HepG2 (cell line): ENCODE measurements around the gene R3HDM4. TPM values are rescaled to one million over a fixed set of nuclear protein-coding genes. Genes with fewer than 3 reads are reported as not detected.
A peak's percentile ranks its signal among the peaks of the same experiment; 100 is the strongest.

ENCODE experiments used
- ARHGAP35 ChIP-seq: sonication (generic); formaldehyde crosslinking; IDR thresholded peaks from 2 replicates; pipeline ENCODE4 v1.9.0; 2022; ENCODE audit warnings: mild to moderate bottlenecking, inconsistent platforms, moderate library complexity, missing genetic modification reagents, borderline replicate concordance
- FOSL2 ChIP-seq: sonication (generic); formaldehyde crosslinking; IDR thresholded peaks from 2 replicates; pipeline ENCODE4 v1.4.0; 2020; ENCODE audit warnings: missing genetic modification reagents
- FOXP4 ChIP-seq: sonication (generic); formaldehyde crosslinking; IDR thresholded peaks from 2 replicates; pipeline ENCODE4 v1.4.0; 2020; ENCODE audit warnings: missing genetic modification reagents
- MED1 ChIP-seq: sonication (generic); formaldehyde crosslinking; IDR thresholded peaks from 2 replicates; pipeline ENCODE4 v1.4.0; 2020; ENCODE audit warnings: missing genetic modification reagents
- MXD1 ChIP-seq: sonication (generic); formaldehyde crosslinking; IDR thresholded peaks from 2 replicates; pipeline ENCODE4 v1.4.0; 2020; ENCODE audit warnings: mild to moderate bottlenecking, missing genetic modification reagents
- MZF1 ChIP-seq: sonication (generic); formaldehyde crosslinking; IDR thresholded peaks from 2 replicates; pipeline ENCODE4 v1.8.1; 2023; ENCODE audit warnings: mild to moderate bottlenecking, missing genetic modification reagents, borderline replicate concordance
- PTBP1 ChIP-seq: fragments of 200-400 bp; formaldehyde crosslinking; IDR thresholded peaks from 2 replicates; pipeline ENCODE4 v1.6.1; 2018; ENCODE audit warnings: low read length, low read depth; ENCODE audit not compliant: poor library complexity, severe bottlenecking
- RARA ChIP-seq: IDR thresholded peaks from 2 replicates; pipeline ENCODE4 v1.6.1; 2016; ENCODE audit warnings: missing genetic modification reagents, missing compliant biosample characterization
- USF2 ChIP-seq, 2 experiments: sonication (generic) in 1 of 2; formaldehyde crosslinking in 1 of 2; IDR thresholded peaks; 2 replicates each; pipeline versions ENCODE4 v1.5.1 to v1.6.1; 2011 to 2020; ENCODE audit warnings: borderline replicate concordance in 1 of 2, low read depth in 1 of 2, low read length in 1 of 2, mild to moderate bottlenecking in 1 of 2, missing genetic modification reagents in 1 of 2, moderate library complexity in 1 of 2
- ZC3H4 ChIP-seq: sonication (generic); formaldehyde crosslinking; IDR thresholded peaks from 2 replicates; pipeline ENCODE4 v1.4.0; 2020; ENCODE audit warnings: missing genetic modification reagents, borderline replicate concordance
- ZFY ChIP-seq: sonication (generic); formaldehyde crosslinking; IDR thresholded peaks from 2 replicates; pipeline ENCODE4 v1.4.0; 2020; ENCODE audit warnings: missing genetic modification reagents
- ZNF460 ChIP-seq: sonication (generic); formaldehyde crosslinking; IDR thresholded peaks from 2 replicates; pipeline ENCODE4 v1.5.1; 2020; ENCODE audit warnings: missing genetic modification reagents, mild to moderate bottlenecking, borderline replicate concordance
- ZNF589 ChIP-seq: sonication (generic); formaldehyde crosslinking; conservative IDR thresholded peaks from 2 replicates; pipeline ENCODE4 v1.8.0; 2022; ENCODE audit warnings: mild to moderate bottlenecking, moderate library complexity, missing genetic modification reagents
- ZNF616 ChIP-seq: sonication (generic); formaldehyde crosslinking; IDR thresholded peaks from 2 replicates; pipeline ENCODE4 v1.5.0; 2020; ENCODE audit warnings: low read depth, mild to moderate bottlenecking, missing genetic modification reagents
- ZXDC ChIP-seq: sonication (generic); formaldehyde crosslinking; IDR thresholded peaks from 2 replicates; pipeline ENCODE4 v1.5.0; 2020; ENCODE audit warnings: mild to moderate bottlenecking, missing genetic modification reagents
- polyA plus RNA-seq, 8 experiments: library from polyadenylated mRNA; depleted of rRNA in 3 of 8; stranded (reverse) in 7 of 8; unstranded in 1 of 8; fragments of >200 nt; fragmentation: Illumina TruSeq in 4 of 8; extraction: Trizol in 4 of 8; gene quantifications; 2 replicates each; pipeline versions ENCODE4 v1.2.1 to v1.2.3, GENCODE V29; 2011 to 2016; ENCODE audit warnings: low read depth in 4 of 8, missing spikeins in 1 of 8, mixed read lengths in 1 of 8; ENCODE audit not compliant: insufficient read depth in 1 of 8
- total RNA-seq, 5 experiments: library from RNA; depleted of rRNA; stranded (reverse); fragments of >200 nt; fragmentation: Illumina TruSeq; extraction: Trizol; gene quantifications; 2 replicates each; pipeline ENCODE4 v1.2.3, GENCODE V29; 2016; ENCODE audit warnings: low read depth in 1 of 5
- TF ChIP-seq, protein P1 (sequence below): sonication (generic); formaldehyde crosslinking; IDR thresholded peaks from 2 replicates; pipeline ENCODE4 v1.4.0; 2020; ENCODE audit warnings: mild to moderate bottlenecking, missing genetic modification reagents, borderline replicate concordance
- TF ChIP-seq, protein P2 (sequence below): sonication (generic); formaldehyde crosslinking; IDR thresholded peaks from 2 replicates; pipeline ENCODE4 v1.4.0; 2020; ENCODE audit warnings: mild to moderate bottlenecking, missing genetic modification reagents

The R3HDM4 gene
- total and polyA plus RNA-seq, 2 of the 13 experiments (the other 11 are each of a cell fraction or from before 2014, with no cell fraction given) = 26.2 to 26.9 TPM

GRCh38 chr19:924553-925086 lies 11.6 kb upstream of the R3HDM4 start (continued):
- TF ChIP-seq ZXDC (CRISPR knock-in tag) = no peak
- TF ChIP-seq MXD1 = 0 out of 2 replicates have a peak, but pooled peaks have one; percentile 76
- no peak for TF ChIP-seq FOSL2 (CRISPR knock-in tag)
- TF ChIP-seq FOXP4 (CRISPR knock-in tag) = 0 out of 2 replicates have a peak, but pooled peaks have one; percentile 1
- TF ChIP-seq USF2 (IDR thresholded peaks at IDR 0.05; ENCODE audit: low read depth, low read length) = no peak
- TF ChIP-seq USF2 (CRISPR knock-in tag; IDR thresholded peaks at IDR 0.05; ENCODE audit: borderline replicate concordance) = no peak
- no peak for TF ChIP-seq ZFY
- TF ChIP-seq ZNF616 (CRISPR knock-in tag) = 0 out of 2 replicates have a peak, but pooled peaks have one; percentile 10
- no peak for TF ChIP-seq ZNF589 (CRISPR knock-in tag)
- TF ChIP-seq, protein P1, sequence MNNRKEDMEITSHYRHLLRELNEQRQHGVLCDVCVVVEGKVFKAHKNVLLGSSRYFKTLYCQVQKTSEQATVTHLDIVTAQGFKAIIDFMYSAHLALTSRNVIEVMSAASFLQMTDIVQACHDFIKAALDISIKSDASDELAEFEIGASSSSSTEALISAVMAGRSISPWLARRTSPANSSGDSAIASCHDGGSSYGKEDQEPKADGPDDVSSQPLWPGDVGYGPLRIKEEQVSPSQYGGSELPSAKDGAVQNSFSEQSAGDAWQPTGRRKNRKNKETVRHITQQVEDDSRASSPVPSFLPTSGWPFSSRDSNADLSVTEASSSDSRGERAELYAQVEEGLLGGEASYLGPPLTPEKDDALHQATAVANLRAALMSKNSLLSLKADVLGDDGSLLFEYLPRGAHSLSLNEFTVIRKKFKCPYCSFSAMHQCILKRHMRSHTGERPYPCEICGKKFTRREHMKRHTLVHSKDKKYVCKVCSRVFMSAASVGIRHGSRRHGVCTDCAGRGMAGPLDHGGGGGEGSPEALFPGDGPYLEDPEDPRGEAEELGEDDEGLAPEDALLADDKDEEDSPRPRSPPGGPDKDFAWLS = no peak
- no peak for TF ChIP-seq RARA (CRISPR knock-in tag)
- TF ChIP-seq, protein P2, sequence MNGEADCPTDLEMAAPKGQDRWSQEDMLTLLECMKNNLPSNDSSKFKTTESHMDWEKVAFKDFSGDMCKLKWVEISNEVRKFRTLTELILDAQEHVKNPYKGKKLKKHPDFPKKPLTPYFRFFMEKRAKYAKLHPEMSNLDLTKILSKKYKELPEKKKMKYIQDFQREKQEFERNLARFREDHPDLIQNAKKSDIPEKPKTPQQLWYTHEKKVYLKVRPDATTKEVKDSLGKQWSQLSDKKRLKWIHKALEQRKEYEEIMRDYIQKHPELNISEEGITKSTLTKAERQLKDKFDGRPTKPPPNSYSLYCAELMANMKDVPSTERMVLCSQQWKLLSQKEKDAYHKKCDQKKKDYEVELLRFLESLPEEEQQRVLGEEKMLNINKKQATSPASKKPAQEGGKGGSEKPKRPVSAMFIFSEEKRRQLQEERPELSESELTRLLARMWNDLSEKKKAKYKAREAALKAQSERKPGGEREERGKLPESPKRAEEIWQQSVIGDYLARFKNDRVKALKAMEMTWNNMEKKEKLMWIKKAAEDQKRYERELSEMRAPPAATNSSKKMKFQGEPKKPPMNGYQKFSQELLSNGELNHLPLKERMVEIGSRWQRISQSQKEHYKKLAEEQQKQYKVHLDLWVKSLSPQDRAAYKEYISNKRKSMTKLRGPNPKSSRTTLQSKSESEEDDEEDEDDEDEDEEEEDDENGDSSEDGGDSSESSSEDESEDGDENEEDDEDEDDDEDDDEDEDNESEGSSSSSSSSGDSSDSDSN (CRISPR knock-in tag) = no peak
- no peak for TF ChIP-seq ZC3H4 (CRISPR knock-in tag)
- no peak for TF ChIP-seq PTBP1
- TF ChIP-seq MZF1 (CRISPR knock-in tag) = no peak
- 0 out of 2 replicates have a peak, but pooled peaks have one; percentile 60 for TF ChIP-seq ZNF460 (CRISPR knock-in tag)
- TF ChIP-seq ARHGAP35 = no peak
- TF ChIP-seq MED1 = no peak
